GM18505 (cell line): ENCODE results near the gene TNFRSF21.
"Not testable (repeated sequence)": the region's sequence is repeated elsewhere in the genome, so short reads cannot be mapped to it uniquely, and the experiment has no call there.

Experiments
- ATAC-seq: cut with Tn5 transposase; IDR thresholded peaks from one replicate; pipeline ENCODE4 v1.9.1; 2021; ENCODE audit not compliant: unreplicated experiment
- POLR2A ChIP-seq: IDR thresholded peaks from 4 replicates; pipeline ENCODE4 v1.6.1; 2011; ENCODE audit warnings: borderline replicate concordance; ENCODE audit not compliant: insufficient read depth, insufficient read length; ENCODE audit errors: extremely low read depth

TNFRSF21 gene

GRCh38 chr6:47286301-47286700, 23.4 kb downstream of the TNFRSF21 start:
- TF ChIP-seq POLR2A: no peak
- no peak for ATAC-seq

GRCh38 chr6:47283993-47284392, 25.7 kb downstream of the TNFRSF21 start:
- no peak for TF ChIP-seq POLR2A
- no peak for ATAC-seq

- no peak for ATAC-seq
- no peak for TF ChIP-seq POLR2A
Observed at GRCh38 chr6:47278545-47278944, 31.2 kb downstream of the TNFRSF21 start.

GRCh38 chr6:47277702-47278101, 32.0 kb downstream of the TNFRSF21 start:
- ATAC-seq: no peak

GRCh38 chr6:47276377-47276776, 33.3 kb downstream of the TNFRSF21 start:
- no peak for ATAC-seq
- no peak for TF ChIP-seq POLR2A

More at GRCh38 chr6:47277702-47278101, 32.0 kb downstream of the TNFRSF21 start:
- no peak for TF ChIP-seq POLR2A

- ATAC-seq: no peak
- TF ChIP-seq POLR2A: no peak
Observed at GRCh38 chr6:47275640-47276039, 34.1 kb downstream of the TNFRSF21 start.

- not testable (repeated sequence) for ATAC-seq
Observed at GRCh38 chr6:47275132-47275531, 34.6 kb downstream of the TNFRSF21 start.

- ATAC-seq: no peak
- TF ChIP-seq POLR2A: no peak
Observed at GRCh38 chr6:47268572-47269187, 41.0 kb downstream of the TNFRSF21 start.

- no peak for ATAC-seq
- no peak for TF ChIP-seq POLR2A
Observed at GRCh38 chr6:47267301-47267700, 42.4 kb downstream of the TNFRSF21 start.

- TF ChIP-seq POLR2A: no peak
- no peak for ATAC-seq
Observed at GRCh38 chr6:47265971-47266370, 43.7 kb downstream of the TNFRSF21 start.

GRCh38 chr6:47264775-47265184, 44.9 kb downstream of the TNFRSF21 start:
- no peak for ATAC-seq
- TF ChIP-seq POLR2A: no peak

GRCh38 chr6:47263268-47263667, 46.4 kb downstream of the TNFRSF21 start:
- no peak for ATAC-seq
- no peak for TF ChIP-seq POLR2A

GRCh38 chr6:47262231-47262630, 47.5 kb downstream of the TNFRSF21 start:
- no peak for ATAC-seq
- no peak for TF ChIP-seq POLR2A

- no peak for TF ChIP-seq POLR2A
- no peak for ATAC-seq
Observed at GRCh38 chr6:47261191-47261590, 48.5 kb downstream of the TNFRSF21 start.

GRCh38 chr6:47260021-47260420, 49.7 kb downstream of the TNFRSF21 start:
- no peak for TF ChIP-seq POLR2A

GRCh38 chr6:47258724-47259347, 50.9 kb downstream of the TNFRSF21 start:
- no peak for ATAC-seq
- no peak for TF ChIP-seq POLR2A

More at GRCh38 chr6:47260021-47260420, 49.7 kb downstream of the TNFRSF21 start:
- no peak for ATAC-seq
